GM19468 (cell line): Measurements from ENCODE around the gene ADAR.

ENCODE experiments used
- ATAC-seq: cut with Tn5 transposase; IDR thresholded peaks from one replicate; pipeline ENCODE4 v1.9.1; 2021; ENCODE audit warnings: mild to moderate bottlenecking, moderate library complexity, moderate number of reproducible peaks; ENCODE audit not compliant: unreplicated experiment; ENCODE audit errors: extremely low read depth

Gene ADAR

DNA sequence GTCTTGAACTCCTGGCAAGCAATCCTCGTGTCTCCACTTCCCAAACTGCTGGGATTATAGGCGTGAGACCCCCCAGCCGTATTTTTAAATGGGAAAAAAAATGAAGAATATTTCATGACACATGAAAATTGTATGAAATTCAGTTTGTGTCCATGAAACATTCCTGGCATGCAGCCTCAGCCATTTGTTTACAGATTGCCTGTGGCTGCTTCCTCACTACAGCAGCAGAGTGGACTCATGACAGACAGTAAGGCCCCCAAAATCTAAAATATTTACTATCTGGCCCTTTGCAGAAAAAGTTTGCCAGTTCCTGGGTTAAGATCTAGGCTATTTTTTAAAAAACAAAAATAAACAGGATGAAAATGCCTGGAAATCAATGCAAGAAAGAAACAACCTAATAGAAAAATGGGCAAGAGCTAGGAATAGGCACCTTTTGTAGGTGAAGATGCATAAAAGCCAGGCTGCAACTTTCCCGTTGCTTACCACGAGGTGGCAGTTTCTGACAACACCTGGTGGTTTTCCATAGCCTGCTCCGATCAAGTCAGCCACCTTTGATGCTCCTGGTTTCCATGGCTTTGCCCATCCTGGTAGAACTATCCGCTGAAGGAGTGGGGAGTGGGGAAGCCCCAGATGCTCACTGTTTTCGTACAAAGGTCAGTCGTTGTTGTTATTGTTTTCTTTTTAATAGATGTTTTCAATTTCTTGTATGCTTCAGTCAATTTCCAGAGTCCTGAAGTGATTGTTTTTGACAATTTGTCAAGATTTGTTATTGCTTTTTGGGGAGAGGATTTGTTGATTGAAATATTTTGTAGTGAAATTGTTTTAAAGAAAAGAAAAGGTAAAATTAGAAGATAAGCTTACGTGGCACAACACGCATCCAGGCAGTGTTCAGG lies 73.8 kb downstream of the ADAR start:
- no peak for ATAC-seq
